Thyroid gland (tissue), 4 donors: ENCODE results near the gene RBP3.

Experiments
- CTCF ChIP-seq, 6 experiments: fragments of 200-600 bp in 3 of 6; fragments of 450-650 bp in 3 of 6; sonication (generic) in 3 of 6; IDR thresholded peaks; one replicate each; pipeline ENCODE4 v1.5.1; 2016 to 2019; ENCODE audit warnings: antibody characterized with exemption in 6 of 6, mild to moderate bottlenecking in 2 of 6, inconsistent platforms in 1 of 6, moderate library complexity in 1 of 6
- POLR2A ChIP-seq, 2 donors: fragments of 450-650 bp; IDR thresholded peaks; one replicate each; pipeline ENCODE4 v1.6.1; 2017; ENCODE audit warnings: antibody characterized with exemption in 2 of 2, mild to moderate bottlenecking in 2 of 2, moderate library complexity in 1 of 2

GRCh38 chr10:47319784-47320183 lies 28.4 kb upstream of the RBP3 start:
- TF ChIP-seq CTCF (IDR thresholded peaks at IDR 0.05) (no peak), POLR2A (IDR thresholded peaks at IDR 0.05) (no peak)
